GM19238 (cell line): ENCODE data around the gene NCKIPSD.

Experiments used
- DNase-seq: peaks from one replicate; pipeline ENCODE4 v3.0.0; 2011; ENCODE audit warnings: low spot score; ENCODE audit not compliant: insufficient read length

NCKIPSD gene

GRCh38 chr3:48623851-48624547 is 61.7 kb downstream of the NCKIPSD start:
- no peak for DNase-seq
